CD4-positive, alpha-beta T cell treated with Interleukin-4 for 1 hour (primary cell): Measurements from ENCODE around the gene DMAC1.

Source experiments
- DNase-seq, 2 donors: peaks; one replicate each; pipeline ENCODE4 v3.0.0-alpha.2; 2020 to 2022

The DMAC1 gene

DNA sequence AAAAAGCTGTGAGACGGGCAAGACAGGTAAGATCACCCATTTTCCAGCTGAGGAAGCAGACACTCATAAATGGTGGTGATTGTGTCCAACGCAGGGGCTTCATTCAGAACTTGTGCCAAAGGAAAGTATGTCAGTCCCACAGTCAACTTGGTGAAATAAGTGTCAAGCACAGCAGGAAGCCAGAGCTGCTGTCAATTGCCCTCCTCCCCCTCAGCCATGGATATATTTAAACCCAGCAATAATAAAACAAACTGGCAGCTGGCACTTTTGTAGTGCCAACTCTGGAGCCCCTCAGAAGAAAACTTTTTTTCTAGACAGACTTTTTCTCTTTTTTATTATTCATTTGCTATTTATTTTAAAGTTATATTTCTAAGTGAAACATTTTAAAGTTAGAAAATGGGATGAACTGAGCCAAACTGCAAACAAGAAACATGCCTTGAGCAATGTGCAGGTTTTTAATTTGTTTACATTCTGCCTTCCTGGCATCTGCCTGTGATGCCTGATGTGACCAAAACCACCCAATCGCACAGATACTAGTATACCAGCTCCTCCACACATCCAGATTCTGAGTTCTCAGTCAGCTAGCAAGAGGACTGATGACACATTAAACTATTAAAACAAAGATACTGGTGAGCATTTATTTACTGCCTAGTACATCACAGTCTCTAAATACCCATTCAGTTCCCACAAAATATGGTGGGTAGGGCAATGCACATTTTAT is 17.0 kb downstream of the DMAC1 start:
- no peak for DNase-seq

DNA sequence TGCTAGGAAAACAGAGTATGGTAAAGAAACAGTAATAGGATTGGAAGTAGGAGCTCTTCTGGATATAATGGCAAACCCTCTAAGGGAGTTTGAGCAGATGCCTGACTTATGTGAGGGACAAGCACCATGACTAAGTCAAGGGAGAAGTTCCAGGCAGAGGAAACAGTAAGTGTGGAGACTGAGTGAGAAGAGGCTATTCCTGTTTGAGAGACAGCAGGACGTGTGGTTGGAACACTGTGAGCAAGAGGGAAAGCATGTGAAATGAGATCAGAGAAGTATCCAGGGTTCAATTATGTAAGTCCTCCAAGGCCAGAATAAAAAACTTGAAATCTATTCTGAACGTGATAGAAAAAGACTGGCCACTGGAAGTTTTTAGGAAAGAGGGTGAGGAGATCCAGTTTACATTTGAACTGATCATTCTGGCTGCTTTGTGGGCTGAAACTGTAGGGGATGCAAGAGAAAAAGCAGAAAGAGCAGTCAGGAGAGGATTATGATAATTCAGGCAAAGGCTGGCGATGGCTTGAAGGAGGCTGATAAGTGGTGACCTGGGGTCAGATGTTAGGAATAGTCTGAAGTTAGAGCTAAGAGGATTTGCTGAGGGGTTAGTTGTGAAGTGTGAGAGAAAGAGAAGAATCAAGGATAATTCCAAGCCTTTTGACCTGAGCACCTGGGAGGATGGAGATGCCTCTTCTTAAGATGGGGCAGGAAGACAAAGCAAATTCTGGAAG is 19.2 kb downstream of the DMAC1 start:
- DNase-seq: no peak

DNA sequence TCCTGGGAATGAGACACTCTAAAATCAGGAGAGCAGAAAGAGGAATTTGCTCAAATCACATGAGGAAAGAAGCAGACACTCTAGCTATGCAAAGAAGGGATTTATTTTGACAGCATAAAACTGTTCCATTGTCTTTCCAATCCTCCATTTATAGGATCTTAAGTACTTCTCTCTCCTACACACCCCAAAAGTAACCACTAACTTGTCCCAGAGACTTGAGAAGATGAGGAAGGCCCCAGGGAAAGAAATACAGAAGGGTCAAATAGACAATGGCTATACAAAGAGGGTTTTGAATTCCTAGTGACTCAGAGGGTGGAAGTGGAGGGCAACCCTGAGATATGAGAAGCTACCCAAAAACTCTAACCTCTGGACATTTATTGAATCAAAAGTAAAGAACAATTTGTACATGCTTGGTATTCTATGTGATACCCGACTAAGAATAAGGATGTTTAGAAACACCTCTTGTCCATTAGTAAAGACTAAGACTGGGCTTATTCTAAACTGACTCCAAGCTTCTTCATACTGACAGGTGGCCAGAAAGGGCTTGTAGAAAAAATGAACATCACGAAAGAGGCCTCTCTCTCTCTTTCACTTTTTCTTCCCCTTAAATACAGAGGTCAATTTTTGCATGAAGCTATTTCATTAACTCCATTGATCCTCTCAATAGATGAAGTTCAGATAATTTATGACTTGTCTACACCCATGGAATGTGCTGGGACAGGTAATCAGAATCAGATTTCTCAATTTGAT is 20.6 kb downstream of the DMAC1 start:
- no peak for DNase-seq

DNA sequence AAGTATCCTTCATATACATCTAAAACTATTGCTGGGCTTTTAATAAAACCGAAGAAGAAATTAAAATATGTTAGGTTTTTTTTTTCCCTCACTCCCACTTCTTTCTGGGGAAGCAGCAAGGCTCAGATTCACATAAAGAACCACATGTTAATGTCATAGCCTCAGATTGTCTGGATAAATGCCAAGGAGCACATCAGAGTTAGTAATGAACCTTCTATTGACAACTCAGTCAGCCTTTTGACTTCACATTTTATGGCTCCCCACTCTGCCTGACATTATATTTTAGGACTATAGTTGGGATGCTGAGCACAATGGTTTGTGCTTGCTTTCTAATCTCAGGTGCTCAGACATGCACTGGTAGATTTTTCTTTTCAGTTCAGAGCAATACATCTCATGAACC is 21.8 kb downstream of the DMAC1 start:
- no peak for DNase-seq

DNA sequence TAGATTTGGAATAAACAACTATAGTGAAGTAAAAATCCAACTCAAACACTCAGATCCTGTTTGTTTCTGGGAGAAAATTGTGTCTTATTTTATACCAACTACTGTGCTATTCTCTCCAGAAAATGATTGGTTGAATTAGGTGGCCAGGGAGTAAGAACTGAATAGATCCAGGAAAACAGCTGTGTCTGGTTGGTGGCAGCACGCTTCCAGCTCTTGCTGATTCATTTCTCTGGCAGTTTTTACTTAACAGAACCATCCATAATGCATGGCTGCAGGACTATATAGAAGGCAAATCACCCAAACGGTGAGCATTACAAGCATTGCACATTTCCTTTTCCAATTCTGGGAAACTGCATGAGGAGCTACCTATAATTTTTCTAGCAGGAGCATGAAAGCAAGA is 29.5 kb downstream of the DMAC1 start:
- DNase-seq: no peak

DNA sequence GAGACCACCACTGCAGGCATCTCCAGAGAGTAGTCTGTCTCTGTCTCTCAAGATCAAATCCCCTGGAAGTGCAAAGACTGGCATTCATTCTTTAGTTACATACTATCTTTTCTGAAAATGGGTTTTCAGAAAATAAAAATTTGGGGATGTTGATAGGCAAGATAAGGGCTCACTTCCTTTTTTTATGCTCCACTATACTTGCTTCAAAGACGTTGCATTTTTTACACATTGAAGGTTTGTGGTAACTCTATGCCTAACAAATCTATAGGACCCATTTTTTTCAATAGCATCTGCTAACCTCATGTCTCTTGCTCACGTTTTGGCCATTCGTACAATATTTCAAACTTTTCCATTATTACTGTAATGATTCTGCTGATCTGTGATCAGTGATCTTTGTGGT is 37.0 kb downstream of the DMAC1 start:
- DNase-seq: no peak

DNA sequence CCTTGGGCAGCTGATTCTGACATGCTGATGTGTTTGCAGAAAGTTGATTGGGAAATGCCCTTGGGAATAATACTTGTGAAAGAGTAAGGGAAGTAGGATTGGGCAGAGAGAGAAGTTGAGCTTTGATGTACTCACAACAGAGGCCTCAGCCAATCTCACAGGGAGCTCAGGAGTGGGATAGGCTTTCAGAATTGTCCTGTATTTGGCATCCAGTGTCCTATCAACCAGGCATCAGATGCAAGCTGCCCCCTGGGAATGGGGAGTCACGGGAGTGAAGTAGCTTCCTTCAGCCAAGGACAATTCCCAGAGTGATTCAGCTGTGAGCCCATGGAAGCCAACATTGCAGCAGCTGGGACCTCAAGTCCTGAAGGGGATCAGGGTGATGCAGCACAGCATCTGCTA is 39.6 kb downstream of the DMAC1 start:
- no peak for DNase-seq

DNA sequence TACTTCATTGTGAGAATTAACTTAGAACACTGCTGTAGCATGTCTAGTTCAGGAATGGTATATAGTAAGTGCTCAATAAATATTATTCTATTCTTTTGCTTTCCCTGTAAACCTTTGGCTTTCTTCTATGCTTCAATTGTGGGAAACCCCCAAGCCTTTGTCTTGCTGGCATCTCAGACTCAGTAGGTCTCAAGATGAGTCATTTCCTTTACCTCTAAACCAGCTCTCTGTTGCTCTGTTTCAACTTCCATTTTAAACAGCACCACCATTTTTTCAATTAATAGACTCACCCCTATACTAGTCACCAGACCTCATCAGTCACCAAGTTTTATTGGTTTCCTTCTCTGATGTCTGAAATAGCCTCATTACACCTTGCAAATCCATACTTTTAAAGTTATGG is 43.5 kb downstream of the DMAC1 start:
- DNase-seq: peak in 1 of 2 donors; percentile 32

DNA sequence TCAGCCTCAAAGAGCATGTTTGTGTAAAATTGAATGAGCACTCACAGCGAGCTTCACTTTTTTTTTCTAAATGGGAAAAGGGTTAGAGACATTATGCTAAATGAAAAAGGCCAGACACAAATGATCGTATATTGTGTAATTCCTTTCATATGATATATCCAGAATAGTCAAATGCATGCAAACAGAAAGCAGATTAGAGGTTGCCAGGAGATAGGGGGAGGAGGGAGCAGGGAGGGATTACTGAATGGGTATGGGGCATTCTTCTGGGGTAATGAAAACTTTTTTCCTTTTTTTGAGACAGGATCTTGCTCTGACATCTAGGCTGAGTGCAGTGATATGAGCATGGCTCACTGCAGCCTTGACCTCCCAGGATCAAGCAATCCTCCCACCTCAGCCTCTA is 47.1 kb downstream of the DMAC1 start:
- DNase-seq: no peak
